VCaP (cell line): ENCODE measurements around the gene LDLRAD4.

Source experiments
- H3K27ac ChIP-seq: fragments of 450-650 bp; 2 replicates; pipeline ENCODE4 v1.5.1; 2017
- TF ChIP-seq, protein P1 (sequence below): fragments of 450-650 bp; conservative IDR thresholded peaks from 2 replicates; pipeline ENCODE4 v1.5.1; 2017; ENCODE audit warnings: mild to moderate bottlenecking, moderate library complexity

Gene LDLRAD4

DNA sequence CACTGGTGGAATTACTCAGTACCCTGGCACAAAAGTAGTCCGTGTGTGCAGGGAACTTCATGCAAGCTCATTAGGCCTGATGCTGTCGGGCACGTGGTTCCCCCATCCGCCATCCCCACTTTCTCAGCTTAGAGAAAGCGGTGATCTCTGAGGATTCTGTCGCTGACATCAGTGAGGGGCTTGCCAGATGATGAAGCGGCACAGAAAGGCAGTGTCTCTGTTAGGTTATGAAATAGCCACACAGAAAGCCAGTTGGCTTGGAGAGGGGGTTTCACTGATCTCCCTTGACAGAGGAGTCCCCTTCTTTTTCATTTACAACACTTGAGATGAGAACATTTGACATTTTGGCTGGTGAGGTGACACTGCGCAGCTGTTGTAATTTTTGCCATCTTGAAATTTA lies 328.1 kb downstream of the LDLRAD4 start:
- no peak overlapping the region for H3K27ac ChIP-seq
- TF ChIP-seq, protein P1, sequence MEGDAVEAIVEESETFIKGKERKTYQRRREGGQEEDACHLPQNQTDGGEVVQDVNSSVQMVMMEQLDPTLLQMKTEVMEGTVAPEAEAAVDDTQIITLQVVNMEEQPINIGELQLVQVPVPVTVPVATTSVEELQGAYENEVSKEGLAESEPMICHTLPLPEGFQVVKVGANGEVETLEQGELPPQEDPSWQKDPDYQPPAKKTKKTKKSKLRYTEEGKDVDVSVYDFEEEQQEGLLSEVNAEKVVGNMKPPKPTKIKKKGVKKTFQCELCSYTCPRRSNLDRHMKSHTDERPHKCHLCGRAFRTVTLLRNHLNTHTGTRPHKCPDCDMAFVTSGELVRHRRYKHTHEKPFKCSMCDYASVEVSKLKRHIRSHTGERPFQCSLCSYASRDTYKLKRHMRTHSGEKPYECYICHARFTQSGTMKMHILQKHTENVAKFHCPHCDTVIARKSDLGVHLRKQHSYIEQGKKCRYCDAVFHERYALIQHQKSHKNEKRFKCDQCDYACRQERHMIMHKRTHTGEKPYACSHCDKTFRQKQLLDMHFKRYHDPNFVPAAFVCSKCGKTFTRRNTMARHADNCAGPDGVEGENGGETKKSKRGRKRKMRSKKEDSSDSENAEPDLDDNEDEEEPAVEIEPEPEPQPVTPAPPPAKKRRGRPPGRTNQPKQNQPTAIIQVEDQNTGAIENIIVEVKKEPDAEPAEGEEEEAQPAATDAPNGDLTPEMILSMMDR, result no peak

DNA sequence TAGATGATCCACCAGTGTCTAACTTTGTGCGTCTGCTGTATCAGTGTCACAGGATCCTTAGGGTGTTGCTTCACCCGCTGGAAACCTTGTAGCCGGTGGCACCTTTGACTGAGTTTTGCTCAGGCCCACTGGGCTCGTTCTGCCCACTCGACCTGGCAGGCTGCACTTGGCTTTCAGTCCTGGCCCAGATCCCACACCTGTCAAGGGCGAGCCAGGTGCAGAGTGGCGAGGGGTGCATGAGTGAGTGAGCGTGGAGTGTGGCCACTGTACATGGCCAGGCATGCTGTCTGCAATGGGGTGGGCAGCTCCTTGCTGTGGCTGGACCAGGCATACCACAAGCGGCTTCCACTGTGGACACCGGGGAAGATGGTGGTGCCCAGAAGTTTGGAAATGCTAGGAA lies 328.8 kb downstream of the LDLRAD4 start:
- H3K27ac ChIP-seq, result no peak overlapping the region
- TF ChIP-seq, protein P1, result no peak

DNA sequence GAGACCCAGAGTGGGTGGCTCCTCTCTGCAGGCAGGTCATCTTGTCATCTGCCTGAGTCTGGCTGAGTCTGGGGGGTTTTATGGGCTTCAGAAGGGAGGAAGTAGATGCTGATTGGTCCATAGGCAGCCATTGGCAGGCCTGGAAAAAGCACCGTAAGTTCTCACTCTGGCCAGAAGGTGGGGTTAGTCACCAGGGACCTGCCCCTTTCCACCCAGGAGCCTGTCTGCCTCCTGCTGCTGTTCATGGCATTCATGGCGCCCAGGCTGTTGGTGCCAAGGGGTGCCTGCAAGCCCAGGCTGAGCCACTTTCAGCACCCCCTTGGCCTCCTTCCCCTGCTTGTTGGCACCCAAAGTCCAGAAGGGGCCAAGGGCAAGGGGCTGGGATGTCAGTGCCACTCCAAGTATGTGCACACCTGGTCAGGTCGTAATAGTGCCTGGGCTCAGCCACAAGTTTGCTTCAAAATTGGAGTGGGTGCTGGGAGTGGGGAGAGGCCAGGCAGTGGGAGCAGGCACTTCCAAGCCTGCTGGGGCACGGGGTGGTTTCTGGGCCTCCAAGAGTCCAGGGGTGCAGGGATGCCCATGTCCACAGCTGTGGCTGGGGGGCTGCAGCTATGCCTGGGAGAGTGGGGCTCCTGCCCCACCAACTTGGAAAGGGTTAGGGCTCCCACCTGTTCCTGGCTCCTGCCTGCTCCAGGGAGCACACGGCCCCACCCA lies 329.7 kb downstream of the LDLRAD4 start:
- H3K27ac ChIP-seq, result peak overlapping the region; percentile 46
- TF ChIP-seq, protein P1, result no peak

DNA sequence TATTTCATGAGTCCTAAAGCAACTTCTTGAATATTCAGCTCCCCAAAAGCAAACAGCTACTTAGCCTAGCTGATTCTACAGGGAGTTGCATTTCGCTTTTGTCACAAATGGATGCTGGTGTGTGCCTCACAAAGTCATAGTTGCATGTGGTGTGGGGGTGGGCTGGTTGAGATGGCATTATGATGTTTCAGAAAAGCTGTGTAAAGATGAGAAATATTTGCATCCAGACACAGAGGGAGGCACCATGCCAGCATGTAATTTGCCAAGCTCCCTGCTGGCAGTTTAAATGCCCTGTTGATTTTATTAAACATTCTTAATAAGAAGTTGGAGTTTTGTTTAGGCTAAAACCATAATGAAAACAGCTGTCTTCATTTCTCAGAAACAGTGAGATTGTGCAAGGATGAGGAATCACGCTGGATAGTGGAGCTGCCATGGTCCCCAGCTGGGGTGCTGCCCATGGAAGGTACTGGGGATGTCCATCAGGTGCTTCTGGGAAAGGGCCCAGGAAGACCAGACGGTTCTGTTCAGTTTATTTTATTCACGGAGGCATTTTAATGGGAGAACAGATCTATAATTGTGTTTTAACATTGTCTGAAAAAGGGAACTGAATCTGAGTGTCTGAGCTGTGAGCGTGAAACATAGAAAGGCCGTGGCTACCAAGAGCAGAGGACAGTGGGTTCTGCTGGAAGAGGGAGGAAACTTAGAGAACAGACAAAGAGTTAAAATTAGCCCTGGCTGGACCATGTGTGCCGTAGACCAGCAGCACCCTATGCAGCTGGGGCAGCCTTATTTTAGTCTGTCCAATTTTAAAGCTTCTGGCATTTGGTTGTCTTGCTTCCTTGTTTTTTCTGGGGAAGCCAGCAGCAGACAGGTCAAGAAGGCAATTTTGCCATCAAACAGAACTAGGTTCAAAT lies 330.7 kb downstream of the LDLRAD4 start:
- TF ChIP-seq, protein P1, result no peak
- H3K27ac ChIP-seq, result peak overlapping the region; percentile 46

DNA sequence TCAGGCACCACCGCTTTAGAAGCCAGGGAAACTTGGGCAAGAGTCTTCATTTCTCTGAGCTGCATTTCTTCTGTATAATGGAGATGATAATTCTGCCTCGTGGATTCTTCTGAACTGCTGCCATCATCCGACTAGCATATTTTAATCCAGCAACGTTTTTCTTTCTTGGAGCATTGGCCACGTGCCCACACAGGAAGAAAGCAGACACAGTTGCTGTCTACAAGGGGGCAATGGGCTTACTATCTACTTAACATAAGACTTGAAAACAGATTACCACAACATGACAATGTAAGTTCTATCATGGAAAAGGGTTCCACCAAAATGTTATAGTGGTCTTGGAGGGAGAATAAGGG lies 331.3 kb downstream of the LDLRAD4 start:
- TF ChIP-seq, protein P1, result no peak

DNA sequence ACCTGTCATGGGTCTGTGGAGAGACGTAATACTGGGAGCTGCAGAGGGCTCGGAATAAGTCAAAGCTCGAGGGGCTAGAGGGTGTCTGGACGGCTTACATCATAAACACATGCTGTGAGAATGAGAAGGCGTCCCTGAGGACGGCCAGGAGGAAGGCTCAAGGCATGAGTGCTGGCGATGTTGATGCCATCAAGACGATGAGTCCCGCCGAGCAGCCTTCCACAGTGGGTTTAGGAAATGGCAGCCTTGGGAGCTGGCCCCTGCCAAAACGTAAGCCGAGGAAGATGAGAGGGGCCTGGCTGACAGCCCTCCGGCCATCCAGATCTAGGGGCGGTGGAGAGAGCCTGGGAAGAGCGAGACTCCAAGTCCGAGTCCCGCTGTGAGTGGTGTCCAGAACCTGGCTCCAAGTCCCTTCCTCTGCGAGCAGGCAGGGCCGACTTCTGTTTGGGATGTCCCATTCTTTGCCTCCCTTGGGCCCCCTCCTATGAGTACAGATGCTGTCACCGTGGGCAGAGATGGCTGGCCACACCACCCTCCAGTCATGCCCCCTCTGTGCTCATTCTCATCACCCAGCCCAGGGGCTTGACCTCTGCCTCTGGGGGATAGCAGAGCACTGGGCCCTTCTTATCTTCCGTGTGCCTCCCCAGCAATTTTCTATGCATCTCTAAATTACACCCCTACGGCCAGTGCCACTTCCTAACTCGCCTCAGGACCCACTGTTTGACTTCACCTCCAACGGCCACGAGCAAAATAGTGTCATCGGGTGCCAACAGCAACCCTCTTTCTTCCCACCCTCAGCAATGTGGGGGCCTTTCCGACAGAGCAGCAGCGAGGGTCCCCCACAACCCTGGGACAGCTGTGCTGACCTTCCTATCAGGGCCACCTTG lies 332.1 kb downstream of the LDLRAD4 start:
- TF ChIP-seq, protein P1, result no peak
- no peak overlapping the region for H3K27ac ChIP-seq

More for the DNA sequence above, 331.3 kb downstream of the LDLRAD4 start:
- H3K27ac ChIP-seq, result peak overlapping the region; percentile 46

DNA sequence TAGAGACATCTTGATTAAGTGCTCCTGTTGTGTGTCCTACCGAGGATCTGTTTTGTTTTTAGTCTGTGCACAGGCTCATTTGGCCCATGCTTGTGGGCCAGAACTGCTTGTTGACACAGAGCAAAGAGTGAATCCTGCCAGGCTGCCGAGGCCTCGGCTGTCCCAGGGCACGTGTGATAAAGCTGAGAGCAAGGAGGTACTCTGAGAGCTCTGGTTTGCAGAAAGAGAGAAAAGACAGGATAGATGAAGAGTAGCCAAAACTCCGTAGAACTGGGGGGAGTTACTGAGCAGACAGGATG lies 332.7 kb downstream of the LDLRAD4 start:
- H3K27ac ChIP-seq, result no peak overlapping the region
- TF ChIP-seq, protein P1, result no peak
